WTC11 (cell line): ENCODE results near the gene TNK1.

Experiments used
- ATF3 ChIP-seq: sonication (generic); formaldehyde crosslinking; conservative IDR thresholded peaks from 2 replicates; pipeline ENCODE4 v1.8.1; 2022; ENCODE audit warnings: mild to moderate bottlenecking, missing genetic modification reagents
- CTCF ChIP-seq: fragments of 200-600 bp; IDR thresholded peaks from 2 replicates; pipeline ENCODE4 v1.8.0; 2022; ENCODE audit warnings: antibody characterized with exemption
- E2F1 ChIP-seq: sonication (generic); formaldehyde crosslinking; IDR thresholded peaks from 2 replicates; pipeline ENCODE4 v1.8.0; 2022; ENCODE audit warnings: mild to moderate bottlenecking, missing genetic modification reagents
- HMGXB4 ChIP-seq: sonication (generic); formaldehyde crosslinking; IDR thresholded peaks from 2 replicates; pipeline ENCODE4 v1.8.1; 2023; ENCODE audit warnings: mild to moderate bottlenecking, moderate library complexity, missing genetic modification reagents
- MXD4 ChIP-seq: fragments of 250-450 bp; sonication (Bioruptor Pico); IDR thresholded peaks from 2 replicates; pipeline ENCODE4 v1.8.0; 2021; ENCODE audit warnings: mild to moderate bottlenecking, moderate library complexity, borderline replicate concordance
- MYBL2 ChIP-seq: sonication (generic); formaldehyde crosslinking; IDR thresholded peaks from 2 replicates; pipeline ENCODE4 v1.8.1; 2023; ENCODE audit warnings: mild to moderate bottlenecking, moderate library complexity, missing genetic modification reagents
- NR2C2 ChIP-seq: sonication (generic); formaldehyde crosslinking; IDR thresholded peaks from 2 replicates; pipeline ENCODE4 v1.8.0; 2022; ENCODE audit warnings: mild to moderate bottlenecking, missing genetic modification reagents
- RELA ChIP-seq: sonication (generic); formaldehyde crosslinking; IDR thresholded peaks from 2 replicates; pipeline ENCODE4 v1.8.1; 2022; ENCODE audit warnings: missing genetic modification reagents, mild to moderate bottlenecking, borderline replicate concordance
- SMAD4 ChIP-seq: sonication (generic); formaldehyde crosslinking; IDR thresholded peaks from 2 replicates; pipeline ENCODE4 v1.8.0; 2022; ENCODE audit warnings: mild to moderate bottlenecking, missing genetic modification reagents
- USF2 ChIP-seq: sonication (generic); formaldehyde crosslinking; IDR thresholded peaks from 2 replicates; pipeline ENCODE4 v1.8.1; 2023; ENCODE audit warnings: mild to moderate bottlenecking, missing genetic modification reagents, moderate library complexity
- ZNF138 ChIP-seq: sonication (generic); formaldehyde crosslinking; conservative IDR thresholded peaks from 2 replicates; pipeline ENCODE4 v1.8.1; 2022; ENCODE audit warnings: mild to moderate bottlenecking, moderate library complexity, missing genetic modification reagents
- ZNF263 ChIP-seq: sonication (generic); formaldehyde crosslinking; IDR thresholded peaks from 2 replicates; pipeline ENCODE4 v1.8.1; 2022; ENCODE audit warnings: low read depth, mild to moderate bottlenecking, moderate library complexity, missing genetic modification reagents

GRCh38 chr17:7403043-7403726 is 22.3 kb downstream of the TNK1 start:
- TF ChIP-seq MXD4 (CRISPR knock-in tag): no peak
- no peak for TF ChIP-seq ATF3 (CRISPR knock-in tag)
- TF ChIP-seq ZNF263 (CRISPR knock-in tag): no peak
- TF ChIP-seq HMGXB4 (CRISPR knock-in tag): no peak
- no peak for TF ChIP-seq ZNF138 (CRISPR knock-in tag)
- TF ChIP-seq CTCF: no peak
- TF ChIP-seq NR2C2 (CRISPR knock-in tag): no peak
- TF ChIP-seq SMAD4: no peak
- no peak for TF ChIP-seq RELA (CRISPR knock-in tag)
- TF ChIP-seq MYBL2 (CRISPR knock-in tag): no peak
- TF ChIP-seq USF2 (CRISPR knock-in tag): no peak
- no peak for TF ChIP-seq E2F1 (CRISPR knock-in tag)
